Hindlimb muscle (tissue), 1 donor: ENCODE data around the gene CEP76. TPM values are rescaled to one million over a fixed set of nuclear protein-coding genes. Genes with fewer than 3 reads are reported as not detected.
"Not testable (repeated sequence)": the region's sequence is repeated elsewhere in the genome, so short reads cannot be mapped to it uniquely, and the experiment has no call there.

Experiments
- DNase-seq: peaks from one replicate; pipeline ENCODE4 v3.0.0-alpha.2; 2013
- polyA plus RNA-seq: library from polyadenylated mRNA; unstranded; fragments of 120-200 nt; gene quantifications from one replicate; pipeline ENCODE4 v1.2.1, GENCODE V29; 2013; ENCODE audit not compliant: insufficient read length

CEP76 gene
- polyA plus RNA-seq, 1 donor = 7.3 TPM

DNA sequence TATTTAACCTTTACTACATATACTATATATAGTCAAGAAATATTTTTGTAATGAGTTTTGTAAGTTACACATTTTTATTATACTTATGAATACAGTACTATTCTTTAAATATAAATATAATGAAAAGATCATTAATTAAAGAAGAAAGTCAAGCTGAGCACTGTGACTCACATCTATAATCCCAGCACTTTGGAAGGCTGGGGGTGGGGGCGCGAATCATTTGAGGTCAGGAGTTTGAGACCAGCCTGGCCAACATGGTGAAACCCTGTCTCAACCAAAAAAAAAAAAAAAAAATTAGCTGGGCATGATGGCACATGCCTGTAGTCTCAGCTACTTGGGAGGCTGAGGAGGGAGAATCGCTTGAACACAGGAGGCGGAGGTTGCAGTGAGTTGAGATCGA is 58.8 kb downstream of the CEP76 start:
- not testable (repeated sequence) for DNase-seq

DNA sequence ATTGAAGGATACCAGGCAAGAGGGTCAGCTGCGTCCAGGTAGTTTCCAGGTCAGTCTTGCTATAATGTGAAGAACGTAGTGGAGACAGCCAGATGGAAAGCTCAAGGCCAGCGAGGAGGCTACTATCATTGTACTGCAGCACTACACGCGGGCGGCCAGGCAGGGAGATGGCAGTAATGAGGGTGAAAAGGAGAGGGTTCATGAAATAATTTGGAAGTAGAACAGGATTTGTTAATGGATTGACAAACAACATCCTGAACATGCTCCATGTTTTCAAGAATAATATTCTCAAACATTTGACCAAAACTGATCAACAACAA is 61.7 kb downstream of the CEP76 start:
- no peak for DNase-seq

DNA sequence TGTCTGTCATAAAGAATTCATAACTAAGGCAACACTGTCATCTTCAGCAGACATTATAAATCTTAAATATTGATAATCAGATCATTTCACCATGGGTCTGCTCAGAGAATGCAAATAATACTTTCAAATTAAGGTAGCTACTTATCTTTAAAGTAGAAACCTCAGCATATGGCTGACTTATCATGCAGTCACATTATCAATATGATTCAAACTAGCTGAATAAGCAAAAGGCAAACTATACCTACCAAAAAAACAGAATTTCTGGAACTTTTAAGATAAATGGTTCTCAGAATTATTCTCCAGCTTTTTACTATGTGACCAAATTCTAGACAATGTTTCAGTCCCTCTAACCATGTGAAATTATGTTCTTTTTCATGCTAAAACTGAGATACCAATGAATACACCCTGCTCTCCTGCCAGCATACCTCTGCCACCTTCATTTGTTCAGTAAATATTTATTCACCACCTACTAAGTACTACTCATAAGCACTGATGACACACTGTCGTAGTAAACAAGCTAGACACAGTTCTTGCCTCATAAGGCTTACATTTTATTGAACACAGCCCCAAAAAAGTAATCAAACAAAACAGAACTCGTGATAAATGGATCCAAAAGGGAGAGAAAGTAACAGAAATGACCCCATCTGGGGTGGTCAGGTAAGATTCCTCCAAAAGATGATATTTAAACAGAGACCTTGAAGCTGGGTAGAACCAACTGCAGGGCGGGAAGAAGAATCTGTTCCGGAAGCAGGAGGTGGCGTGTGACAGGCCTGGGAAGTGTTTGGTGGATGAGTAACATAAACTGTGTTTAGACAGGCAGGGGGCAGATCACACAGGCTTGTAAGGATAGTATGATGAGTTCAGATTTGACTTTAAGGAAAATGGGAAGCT is 62.3 kb downstream of the CEP76 start:
- no peak for DNase-seq

DNA sequence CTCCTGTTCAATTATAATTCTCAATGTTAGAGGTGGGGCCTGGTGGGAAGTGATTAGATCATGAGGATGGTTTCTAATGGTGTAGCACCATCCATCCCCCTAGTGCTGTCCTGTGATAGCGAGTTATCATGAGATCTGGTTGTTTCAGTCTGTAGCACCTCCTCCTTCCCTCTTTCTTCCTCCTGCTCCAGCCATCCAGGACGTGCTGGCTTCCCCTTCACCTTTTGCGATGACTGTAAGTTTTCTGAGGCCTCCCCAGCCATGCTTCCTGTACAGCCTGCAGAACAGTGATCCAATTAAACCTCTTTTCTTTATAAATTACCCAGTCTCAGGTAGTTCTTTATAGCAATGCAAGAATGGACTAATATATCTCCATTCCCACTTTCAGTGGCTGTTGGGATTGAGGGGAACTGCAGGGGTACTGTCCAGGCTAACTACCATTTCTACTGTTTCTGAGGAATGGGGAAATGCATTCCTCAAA is 63.8 kb downstream of the CEP76 start:
- no peak for DNase-seq

DNA sequence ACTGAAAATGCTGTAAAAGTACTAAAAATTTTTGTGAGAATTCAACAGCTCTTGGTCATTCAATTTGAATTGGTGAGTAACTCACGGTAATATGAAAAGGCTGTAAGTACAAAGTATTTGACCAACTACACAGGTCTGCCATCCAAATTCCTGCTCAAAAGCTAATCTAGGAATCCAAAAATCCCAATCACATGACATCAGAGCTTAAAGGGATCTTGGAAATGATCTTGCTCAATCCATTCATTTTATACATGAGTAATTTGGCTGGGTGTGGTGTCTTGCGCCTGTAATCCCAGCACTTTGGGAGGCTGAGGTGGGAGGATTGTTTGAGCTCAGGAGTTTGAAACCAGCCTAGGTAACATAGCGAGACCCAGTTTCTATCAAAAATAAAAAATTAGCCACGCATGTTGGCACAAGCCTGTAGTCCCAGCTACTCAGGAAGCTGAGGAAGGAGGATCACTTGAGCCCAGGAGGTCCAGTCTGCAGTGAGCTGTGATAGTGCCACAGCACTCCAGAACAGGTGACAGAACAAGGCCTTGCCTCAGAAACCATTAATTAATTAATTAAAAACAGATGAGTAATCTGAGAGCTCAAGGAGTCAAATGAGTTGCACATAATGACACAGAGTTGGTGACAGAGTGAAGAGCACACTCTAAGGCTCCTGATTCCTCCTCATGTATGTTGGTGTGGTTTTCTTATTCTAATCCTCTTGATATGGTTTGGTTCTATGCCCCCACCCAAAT is 64.5 kb downstream of the CEP76 start:
- no peak for DNase-seq

DNA sequence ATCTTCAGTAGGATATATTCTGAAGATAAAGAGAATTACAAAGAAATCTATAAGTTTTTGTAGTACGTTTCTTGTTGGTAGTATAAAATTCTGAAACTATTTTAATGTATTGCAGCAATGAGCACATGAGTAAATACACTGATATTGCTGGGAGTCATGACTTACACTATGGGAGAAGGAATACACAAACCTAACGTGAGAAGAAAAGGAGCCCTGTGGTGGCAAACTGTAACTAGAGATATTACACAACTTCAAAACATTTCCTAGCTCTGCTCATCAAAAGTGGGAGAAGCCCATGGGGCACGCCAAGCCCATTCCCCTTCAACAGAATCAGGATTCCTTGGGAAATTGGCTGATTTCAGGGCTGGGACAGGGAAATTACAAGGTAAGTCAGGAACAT is 65.1 kb downstream of the CEP76 start:
- no peak for DNase-seq

DNA sequence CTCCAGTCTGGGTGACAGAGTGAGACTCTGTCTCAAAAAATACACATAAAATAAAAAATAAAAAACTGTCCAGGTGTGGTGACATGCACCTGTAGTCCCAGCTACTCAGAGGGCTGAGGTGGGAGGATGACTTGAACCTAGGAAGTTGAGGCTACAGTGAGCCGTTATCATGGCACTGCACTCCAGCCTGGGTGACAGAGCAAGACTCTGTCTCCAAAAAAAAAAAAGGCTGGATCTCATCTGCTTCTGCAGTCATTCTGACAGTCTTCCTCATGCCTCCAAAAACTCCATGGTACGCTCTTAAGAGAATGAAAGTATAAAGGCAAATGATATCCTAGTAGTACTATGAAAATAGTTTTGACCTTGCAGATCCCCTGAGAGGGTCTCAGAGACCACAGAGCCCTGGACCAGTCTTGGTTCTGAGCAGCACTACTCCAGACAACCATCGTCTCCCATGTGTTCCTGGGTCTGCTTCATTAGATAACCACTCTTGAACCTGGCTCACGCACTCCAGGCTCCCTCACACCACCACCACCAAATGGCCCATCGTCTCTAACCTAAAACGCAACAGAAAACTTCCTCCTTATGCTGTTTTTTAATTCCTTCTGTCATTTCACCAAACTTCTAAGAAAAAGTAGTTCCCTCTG is 70.6 kb downstream of the CEP76 start:
- no peak for DNase-seq

DNA sequence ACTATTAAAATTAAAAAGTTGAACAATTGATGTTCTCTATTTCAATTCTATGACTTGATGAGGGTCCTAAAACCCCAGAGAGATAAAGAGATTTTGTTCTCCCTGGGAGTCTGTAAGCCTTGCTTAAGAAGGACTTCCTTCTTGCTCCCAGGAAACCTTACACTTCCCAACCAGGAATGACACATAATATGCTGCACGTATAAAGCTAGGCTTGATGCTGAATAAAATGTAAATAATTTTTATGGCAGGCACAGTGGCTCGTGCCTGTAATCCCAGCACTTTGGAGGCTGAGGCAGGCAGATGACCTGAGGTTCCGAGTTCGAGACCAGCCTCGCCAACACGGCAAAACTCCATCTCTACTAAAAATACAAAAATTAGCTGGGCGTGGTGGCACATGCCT is 72.4 kb downstream of the CEP76 start:
- no peak for DNase-seq

DNA sequence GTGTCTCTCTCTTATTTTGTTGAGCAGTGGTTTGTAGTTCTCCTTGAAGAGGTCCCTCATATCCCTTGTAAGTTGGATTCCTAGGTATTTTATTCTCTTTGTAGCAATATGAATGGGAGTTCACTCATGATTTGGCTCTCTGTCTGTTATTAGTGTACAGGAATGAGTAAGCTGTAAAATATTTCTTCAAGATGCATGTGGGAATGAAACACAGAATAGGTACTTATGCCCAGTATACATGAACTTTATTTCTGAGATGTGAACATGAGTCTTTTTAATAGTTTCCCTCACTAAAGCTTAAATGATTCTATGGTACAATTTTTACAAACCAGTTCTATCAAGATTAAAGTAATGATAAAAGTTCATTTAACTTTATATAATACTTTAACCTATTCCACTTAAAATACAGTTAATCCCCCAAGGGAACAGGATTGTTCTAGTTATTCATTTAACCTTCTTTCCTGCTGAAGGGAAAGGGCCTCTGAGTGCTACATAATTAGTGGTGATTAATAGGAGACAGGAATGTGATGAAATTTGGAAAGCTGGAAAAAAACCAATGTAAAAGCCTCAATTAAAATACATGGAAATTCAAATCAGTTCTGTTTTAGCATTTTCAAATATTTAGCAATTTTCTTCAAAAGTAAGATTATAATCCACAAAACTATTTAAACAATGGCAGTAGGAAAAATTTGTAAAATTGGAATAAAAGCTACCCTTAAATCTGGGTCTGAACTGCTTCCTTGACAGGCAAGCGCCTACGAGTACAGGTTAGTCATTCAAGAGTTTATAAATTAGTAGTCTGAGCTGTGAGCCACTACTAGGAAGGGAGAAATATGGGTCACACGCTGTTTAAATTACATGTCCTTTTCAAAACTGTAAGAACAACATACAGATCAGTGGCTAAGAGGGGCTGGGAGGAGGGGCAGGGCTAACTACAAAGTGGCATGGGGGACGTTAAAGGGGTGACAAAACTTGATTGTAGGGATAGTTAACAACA is 73.5 kb downstream of the CEP76 start:
- DNase-seq = no peak

DNA sequence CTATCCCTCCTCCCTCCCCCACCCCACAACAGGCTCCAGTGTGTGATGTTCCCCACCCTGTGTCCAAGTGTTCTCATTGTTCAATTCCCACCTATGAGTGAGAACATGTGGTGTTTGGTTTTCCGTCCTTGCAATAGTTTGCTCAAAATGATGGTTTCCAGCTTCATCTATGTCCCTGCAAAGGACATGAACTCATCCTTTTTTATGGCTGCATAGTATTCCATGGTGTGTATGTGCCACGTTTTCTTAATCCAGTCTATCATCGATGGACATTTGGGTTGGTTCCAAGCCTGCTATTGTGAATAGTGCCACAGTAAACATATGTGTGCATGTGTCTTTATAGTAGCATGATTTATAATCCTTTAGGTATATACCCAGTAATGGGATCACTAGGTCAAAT is 75.3 kb downstream of the CEP76 start:
- not testable (repeated sequence) for DNase-seq

DNA sequence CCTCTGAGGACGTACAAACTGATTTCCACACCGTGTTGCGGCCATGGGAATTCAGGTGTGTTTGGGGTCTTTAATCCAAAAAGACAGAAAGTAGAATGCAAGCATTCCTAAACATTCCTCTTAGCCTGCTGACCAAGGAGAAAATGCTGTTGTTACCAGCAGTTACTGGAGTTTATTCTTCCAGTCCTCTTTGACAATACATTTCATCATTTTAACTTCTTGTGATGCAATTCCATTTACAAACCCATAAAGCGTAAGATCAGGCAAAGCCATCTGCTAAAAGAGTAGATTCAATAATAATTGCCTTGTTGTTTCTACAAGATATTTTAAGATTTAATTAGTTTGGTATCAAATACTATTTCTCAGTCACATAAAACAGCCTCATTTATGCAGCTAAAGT is 77.3 kb downstream of the CEP76 start:
- DNase-seq = no peak

Other genes with a start within 250 kb of the CEP76 start
- gene SPIRE1, start 44.6 kb downstream of the CEP76 start, polyA plus RNA-seq = 15.1 TPM
- 39.6 TPM for gene PSMG2, start 319 bp upstream of the CEP76 start, polyA plus RNA-seq
- gene PTPN2, start 181.5 kb upstream of the CEP76 start, polyA plus RNA-seq = 31.0 TPM
- gene SEH1L, start 245.3 kb upstream of the CEP76 start, polyA plus RNA-seq = 29.9 TPM